ENCODE data around the gene ZNF775.

The ZNF775 gene

GRCh38 chr7:150402671-150403321, 23.7 kb downstream of the ZNF775 start:
- no peak for DNase-seq

GRCh38 chr7:150403376-150404171, 24.4 kb downstream of the ZNF775 start:
- no peak for DNase-seq

- DNase-seq, result no peak
Measured at GRCh38 chr7:150404172-150404804, 25.2 kb downstream of the ZNF775 start.

DNA sequence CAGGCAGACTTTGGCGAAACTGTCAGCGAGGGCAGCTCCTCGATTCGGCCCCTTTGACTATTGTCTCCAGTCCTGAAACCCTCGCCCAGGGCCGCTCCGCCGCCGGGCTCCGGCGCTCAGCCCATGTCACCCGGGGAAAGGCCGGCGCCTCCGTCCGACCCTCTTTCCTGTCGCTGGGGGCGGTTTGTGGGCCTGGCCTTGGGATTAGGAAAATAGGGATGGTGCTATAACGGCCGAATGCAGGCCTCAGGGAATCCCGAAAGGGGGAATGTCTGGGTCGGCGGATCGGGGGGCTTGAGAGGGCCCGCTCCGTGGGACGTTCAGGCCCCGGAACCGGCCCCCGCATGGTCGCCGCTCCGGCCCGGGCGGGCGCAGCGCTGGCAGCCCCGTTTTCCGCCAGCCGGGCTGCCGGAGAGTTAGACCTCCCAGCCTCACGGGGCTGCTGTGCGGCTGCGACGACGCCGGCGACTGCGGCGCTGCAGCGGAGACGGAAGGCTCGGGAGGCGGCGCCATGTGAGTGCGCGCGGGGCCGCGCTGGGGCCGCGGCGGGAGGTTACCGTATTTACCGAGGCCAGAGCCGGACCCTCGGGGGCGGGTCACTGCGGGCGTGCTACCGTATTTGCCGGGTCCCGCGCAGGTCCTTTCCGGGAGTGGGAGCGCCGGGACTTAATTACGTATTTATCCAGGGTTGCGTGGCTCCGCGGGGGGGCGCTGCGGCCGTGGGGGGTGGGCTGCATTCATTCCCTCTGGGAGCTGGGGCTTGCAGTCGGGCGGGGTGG, 25.9 kb downstream of the ZNF775 start:
- peak; percentile 90 for DNase-seq

GRCh38 chr7:150405584-150406311, 26.6 kb downstream of the ZNF775 start:
- DNase-seq, result no peak

GRCh38 chr7:150406312-150406566, 27.1 kb downstream of the ZNF775 start:
- no peak for DNase-seq

DNA sequence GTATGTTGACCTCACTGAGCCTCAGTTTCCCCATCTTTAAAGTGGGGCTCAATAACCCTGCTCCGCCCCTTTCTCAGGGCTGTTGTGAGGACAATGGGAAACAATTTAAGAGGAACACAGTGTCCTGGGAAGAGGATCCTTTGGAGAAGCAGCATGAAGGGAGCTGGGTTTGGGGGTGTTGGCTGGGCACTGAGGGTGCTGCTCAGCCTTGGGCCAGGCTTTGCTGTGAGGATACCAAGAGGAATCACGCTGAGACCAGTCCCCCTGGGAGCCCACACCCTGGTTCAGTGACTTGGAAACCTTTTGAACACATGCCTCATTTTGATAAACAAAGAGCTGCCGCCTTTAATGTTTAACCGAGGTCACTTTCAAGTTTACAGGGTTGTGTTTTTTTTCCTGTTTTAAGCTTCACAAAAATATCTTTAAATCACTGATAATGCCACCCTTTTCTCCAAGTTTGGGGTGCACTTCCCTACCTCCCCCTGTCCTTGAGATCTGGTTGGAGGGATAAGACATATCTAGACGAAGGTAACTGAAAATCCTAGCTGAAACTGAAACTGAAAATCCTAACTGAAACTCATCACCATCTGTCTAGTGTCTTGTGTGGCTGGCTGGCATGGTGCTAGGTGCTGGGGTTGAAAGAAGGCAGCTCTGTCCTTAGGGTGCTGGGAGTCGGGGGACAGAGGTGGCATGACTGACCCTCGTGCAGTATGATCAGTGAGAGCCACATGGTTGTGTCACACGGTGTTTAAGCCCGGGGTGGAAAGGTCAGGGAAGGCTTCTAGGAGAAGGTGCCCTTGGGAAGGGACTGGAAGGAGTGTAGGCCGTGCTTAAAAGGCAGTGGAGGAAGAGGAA, 27.7 kb downstream of the ZNF775 start:
- no peak for DNase-seq

GRCh38 chr7:150407588-150408392, 28.7 kb downstream of the ZNF775 start:
- DNase-seq, result no peak

DNA sequence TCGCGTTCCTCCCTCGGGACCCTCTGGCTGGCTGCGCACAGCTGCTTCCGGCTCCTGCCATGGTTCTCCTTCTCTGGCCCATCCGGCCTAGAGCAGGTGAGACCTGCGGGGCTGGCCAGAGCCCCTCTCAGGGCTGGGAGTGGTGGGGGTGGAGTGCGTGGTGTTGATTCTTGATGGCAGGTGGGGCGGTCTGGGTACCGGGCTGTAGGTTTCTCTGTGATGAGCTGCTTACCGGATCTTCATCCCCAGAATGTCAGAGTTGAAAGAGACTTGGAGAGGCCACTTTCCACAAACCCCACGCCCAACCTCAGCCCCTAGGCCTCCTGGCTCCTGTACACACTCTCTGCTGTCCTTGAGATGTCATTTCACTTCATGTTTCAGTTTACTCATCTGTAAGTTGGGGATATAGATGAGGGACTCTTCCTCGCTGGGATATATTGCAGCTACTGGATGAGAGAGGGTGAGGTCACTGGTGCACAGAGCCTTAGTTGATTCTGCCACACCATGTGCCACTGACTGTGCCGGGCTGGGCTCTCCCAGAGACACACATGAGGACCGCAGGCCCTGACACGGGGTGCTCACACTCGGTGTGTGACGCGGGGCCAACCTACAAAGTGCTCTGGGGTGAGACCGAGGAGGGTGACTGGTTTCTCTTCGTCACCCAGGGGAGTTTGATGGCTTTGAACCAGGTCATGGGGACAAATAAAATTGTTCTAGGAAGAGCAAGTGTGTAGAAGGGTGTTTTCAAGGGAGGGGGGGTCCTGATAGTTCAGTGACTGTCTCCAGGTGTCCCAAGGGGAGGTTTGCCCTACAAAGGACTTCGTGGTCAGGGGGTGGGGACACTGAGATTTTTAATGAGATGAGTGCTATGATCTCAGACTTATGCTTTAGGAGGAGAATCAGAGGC, 29.5 kb downstream of the ZNF775 start:
- DNase-seq, result no peak

- no peak for DNase-seq
Measured at GRCh38 chr7:150409300-150410030, 30.3 kb downstream of the ZNF775 start.

DNA sequence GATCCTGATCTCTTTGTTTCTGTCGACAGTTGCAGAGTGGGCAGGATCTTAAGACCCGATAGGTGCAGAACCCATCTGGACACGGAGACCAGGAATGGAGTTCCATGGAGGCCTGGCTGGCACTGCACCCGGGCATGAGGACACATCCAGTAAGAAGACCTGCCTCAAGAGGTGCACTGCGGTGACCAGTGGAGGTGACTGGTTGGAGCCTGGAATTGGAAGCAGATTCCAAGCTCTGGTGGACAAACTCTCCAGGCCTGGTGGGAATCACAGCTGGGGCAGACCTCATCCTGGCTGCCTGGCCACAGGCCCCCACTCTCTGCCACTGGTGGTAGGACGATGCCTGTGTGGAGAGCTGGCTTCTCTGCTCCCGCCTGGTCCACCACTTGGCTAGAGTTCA, 31.0 kb downstream of the ZNF775 start:
- DNase-seq, result no peak

DNA sequence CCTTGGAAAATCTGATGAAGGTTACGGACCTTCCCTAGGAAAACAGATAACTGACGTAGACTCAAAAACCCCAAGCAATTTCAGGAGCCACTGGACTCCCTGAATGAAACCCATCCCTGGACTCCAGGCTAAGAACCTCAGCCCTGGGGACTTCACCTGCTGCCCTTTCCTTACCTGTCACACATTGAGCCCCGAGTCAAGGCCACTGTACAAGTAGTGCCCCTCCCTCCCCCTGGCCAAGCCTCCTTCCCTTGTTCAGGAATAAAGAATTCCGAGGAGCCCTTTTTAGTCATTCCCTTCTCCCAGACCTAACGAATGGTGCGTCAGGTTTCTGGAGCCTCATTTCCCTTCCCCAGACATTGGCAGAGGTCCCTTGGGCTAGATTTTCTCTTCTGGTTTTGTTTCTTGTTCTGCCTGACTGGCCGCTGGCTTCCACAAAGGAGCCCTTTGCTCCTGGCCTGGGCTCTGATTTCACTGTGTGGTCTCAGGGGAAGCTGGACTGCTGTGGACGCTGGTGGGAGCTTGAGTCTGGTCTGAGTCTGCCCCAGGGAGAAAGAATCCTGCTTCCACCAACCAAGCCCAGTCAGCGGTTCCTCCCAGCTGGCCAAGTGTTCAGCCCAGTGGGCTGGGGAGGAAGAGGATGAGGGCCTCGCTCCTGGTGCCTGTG, 31.7 kb downstream of the ZNF775 start:
- no peak for DNase-seq

GRCh38 chr7:150411606-150412005, 32.5 kb downstream of the ZNF775 start:
- DNase-seq, result no peak

- DNase-seq, result no peak
Measured at GRCh38 chr7:150412016-150412415, 32.9 kb downstream of the ZNF775 start.

DNA sequence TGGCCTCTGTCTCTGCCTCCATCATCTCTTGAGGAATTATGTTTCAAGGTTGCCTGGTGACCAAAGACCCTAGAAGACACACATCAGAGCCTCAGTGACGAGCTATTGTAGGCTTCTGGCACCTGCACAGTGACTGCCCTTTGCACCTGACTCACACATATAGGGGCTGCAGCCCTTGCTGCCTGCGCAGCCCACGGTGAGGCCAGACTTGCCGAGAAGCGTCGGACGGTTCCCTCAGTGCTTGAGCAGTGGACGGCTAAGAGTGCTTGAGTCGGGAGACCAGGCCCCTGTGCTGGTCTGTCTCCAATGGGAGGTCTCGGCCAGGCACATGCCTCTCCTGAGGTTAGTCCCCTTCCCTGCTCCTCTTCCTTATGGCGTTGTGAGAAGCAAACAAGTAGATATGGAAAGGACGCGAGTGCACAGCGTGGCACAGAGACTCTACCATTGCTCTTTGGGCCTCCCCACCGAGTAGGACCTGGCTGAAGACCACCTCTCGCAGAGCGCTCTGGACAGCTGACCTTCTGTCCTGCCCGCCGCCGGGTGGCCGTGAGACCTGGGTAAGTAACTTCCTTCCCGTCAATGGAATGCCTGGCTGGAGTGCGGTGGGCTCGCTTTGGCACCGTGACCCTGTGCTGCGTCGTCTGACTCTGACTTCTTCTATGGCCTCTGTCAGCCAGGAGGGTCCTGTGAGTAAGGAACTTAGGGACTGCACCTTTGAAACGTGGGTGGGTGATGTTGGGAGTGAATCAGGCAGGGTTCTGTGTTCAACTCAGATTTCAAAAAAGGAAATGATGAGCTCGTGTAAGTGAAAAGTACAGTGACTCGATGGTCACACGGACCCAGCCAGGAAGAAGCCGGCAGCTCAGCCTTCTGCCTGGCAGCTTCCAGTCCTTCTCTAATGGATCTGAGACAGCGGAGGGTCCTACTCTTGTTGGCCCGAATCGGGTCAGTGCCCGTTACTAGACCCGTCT, 33.7 kb downstream of the ZNF775 start:
- no peak for DNase-seq

GRCh38 chr7:150413640-150414081, 34.5 kb downstream of the ZNF775 start:
- DNase-seq, result no peak

Measured in fibroblast of skin of right quadriceps (primary cell).